ENCODE data around the gene PLK5. TPM values are rescaled to one million over a fixed set of nuclear protein-coding genes. Genes with fewer than 3 reads are reported as not detected.

Gene PLK5
- total and polyA plus RNA-seq, 4 donors = 0.03 TPM; not detected in 3

DNA sequence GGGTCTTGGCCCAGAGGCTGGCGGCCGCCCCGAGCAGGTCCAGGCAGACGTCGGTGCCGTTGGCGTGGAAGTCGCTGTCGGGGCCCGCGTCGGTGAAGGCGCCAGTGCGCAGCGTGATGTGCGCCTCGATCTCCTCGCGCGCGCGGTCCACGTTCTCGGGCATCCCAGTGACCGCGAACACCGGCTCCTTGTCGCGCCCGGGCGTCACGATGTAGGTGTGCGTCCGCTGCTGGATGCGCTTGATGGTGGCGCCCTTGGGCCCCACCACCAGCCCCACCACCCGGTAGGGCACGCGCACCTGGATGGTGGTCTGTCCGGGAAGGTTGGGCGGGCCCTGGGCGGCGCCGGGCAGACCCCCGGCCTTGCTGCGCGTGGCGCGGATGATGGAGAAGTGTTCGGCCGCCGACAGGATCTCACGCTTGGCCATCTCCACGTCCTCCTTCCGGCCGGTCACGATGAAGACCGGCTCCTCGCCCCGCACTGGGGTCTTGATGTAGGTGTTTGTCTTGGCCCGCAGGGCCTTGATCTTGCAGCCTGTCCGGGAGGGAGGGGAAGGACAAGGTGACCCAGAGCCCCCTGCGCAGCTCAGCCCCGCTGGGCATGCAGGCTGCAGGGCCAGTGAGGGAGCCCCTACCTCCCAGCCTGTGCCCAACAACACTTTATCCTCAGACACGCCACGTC, 32.7 kb downstream of the PLK5 start:
- H3K9ac ChIP-seq (ENCODE audit: low read depth in 1 of 2, low read length in 2 of 2) = no peak overlapping the region
- DNase-seq (ENCODE audit: low spot score) = no peak
- H3K36me3 ChIP-seq (ENCODE audit: control insufficient read depth in 4 of 4, insufficient read depth in 3 of 4, low read depth in 1 of 4, low read length in 3 of 4) = peaks cover 0 to 3% (median 0%) of the 10 kb centered on the region in 4 donors
- no peak for TF ChIP-seq FOXA1 (IDR thresholded peaks at IDR 0.05)
- no peak for TF ChIP-seq FOXA2 (IDR thresholded peaks at IDR 0.05)
- TF ChIP-seq, protein P1, sequence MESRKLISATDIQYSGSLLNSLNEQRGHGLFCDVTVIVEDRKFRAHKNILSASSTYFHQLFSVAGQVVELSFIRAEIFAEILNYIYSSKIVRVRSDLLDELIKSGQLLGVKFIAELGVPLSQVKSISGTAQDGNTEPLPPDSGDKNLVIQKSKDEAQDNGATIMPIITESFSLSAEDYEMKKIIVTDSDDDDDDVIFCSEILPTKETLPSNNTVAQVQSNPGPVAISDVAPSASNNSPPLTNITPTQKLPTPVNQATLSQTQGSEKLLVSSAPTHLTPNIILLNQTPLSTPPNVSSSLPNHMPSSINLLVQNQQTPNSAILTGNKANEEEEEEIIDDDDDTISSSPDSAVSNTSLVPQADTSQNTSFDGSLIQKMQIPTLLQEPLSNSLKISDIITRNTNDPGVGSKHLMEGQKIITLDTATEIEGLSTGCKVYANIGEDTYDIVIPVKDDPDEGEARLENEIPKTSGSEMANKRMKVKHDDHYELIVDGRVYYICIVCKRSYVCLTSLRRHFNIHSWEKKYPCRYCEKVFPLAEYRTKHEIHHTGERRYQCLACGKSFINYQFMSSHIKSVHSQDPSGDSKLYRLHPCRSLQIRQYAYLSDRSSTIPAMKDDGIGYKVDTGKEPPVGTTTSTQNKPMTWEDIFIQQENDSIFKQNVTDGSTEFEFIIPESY (IDR thresholded peaks at IDR 0.05) = no peak
- no peak for TF ChIP-seq EGR1 (IDR thresholded peaks at IDR 0.05; ENCODE audit: low read depth in 2 of 2)
- TF ChIP-seq, protein P2, sequence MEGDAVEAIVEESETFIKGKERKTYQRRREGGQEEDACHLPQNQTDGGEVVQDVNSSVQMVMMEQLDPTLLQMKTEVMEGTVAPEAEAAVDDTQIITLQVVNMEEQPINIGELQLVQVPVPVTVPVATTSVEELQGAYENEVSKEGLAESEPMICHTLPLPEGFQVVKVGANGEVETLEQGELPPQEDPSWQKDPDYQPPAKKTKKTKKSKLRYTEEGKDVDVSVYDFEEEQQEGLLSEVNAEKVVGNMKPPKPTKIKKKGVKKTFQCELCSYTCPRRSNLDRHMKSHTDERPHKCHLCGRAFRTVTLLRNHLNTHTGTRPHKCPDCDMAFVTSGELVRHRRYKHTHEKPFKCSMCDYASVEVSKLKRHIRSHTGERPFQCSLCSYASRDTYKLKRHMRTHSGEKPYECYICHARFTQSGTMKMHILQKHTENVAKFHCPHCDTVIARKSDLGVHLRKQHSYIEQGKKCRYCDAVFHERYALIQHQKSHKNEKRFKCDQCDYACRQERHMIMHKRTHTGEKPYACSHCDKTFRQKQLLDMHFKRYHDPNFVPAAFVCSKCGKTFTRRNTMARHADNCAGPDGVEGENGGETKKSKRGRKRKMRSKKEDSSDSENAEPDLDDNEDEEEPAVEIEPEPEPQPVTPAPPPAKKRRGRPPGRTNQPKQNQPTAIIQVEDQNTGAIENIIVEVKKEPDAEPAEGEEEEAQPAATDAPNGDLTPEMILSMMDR (IDR thresholded peaks at IDR 0.05; ENCODE audit: low read depth, low read length, missing input control) = no peak
- TF ChIP-seq RAD21 (IDR thresholded peaks at IDR 0.05) = no peak
- no peak for TF ChIP-seq YY1 (IDR thresholded peaks at IDR 0.05)
- no peak for TF ChIP-seq TAF1 (conservative IDR thresholded peaks at IDR 0.05)
- no peak for TF ChIP-seq HNF4A (conservative IDR thresholded peaks at IDR 0.05)
- no peak overlapping the region for H3K4me3 ChIP-seq (ENCODE audit: low read depth in 1 of 3, low read length in 3 of 3)
- no peaks in the 10 kb centered on the region for H3K4me1 ChIP-seq (ENCODE audit: control insufficient read depth in 4 of 4, insufficient read depth in 4 of 4, low read length in 3 of 4)
- H3K27ac ChIP-seq (ENCODE audit: low read depth in 1 of 2, low read length in 2 of 2) = no peak overlapping the region
- WGBS = 97% methylated on average over 66 of the region's 66 CpGs
- H3K27me3 ChIP-seq (ENCODE audit: control insufficient read depth in 4 of 4, insufficient read depth in 4 of 4, low read length in 3 of 4) = no peaks in the 10 kb centered on the region
- H3K9me3 ChIP-seq (ENCODE audit: control insufficient read depth in 4 of 4, low read length in 3 of 4) = no peaks in the 10 kb centered on the region

DNA sequence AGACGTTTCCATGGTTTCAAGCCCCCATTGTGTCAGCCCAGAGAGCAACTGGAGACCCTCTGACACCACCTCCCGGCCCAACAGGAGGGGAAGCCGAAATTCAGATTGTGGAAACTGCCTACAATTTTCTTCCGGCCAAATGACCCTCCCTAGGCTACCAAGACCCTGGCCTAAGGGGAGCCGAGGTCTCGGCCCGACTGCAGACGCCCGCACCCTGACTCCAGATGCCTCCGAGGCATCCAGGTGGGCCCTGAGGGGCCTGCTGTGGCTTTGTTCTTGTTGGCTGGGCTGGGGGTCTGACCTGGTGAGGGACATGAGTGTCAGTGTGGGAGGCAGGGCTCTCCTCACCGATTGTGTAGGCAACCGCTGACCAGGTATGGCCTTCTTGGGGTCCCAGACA, 34.7 kb downstream of the PLK5 start:
- no peak for DNase-seq (ENCODE audit: low spot score)

More for the DNA sequence above, 34.7 kb downstream of the PLK5 start:
- WGBS = 93% methylated on average over 12 of the region's 12 CpGs
- Histone ChIP-seq H3K9me3 (ENCODE audit: control insufficient read depth in 4 of 4, low read length in 3 of 4) (no peaks in the 10 kb centered on the region), H3K4me3 (ENCODE audit: low read depth in 1 of 3, low read length in 3 of 3) (no peak overlapping the region), H3K9ac (ENCODE audit: low read depth in 1 of 2, low read length in 2 of 2) (no peak overlapping the region), H3K36me3 (ENCODE audit: control insufficient read depth in 4 of 4, insufficient read depth in 3 of 4, low read depth in 1 of 4, low read length in 3 of 4) (peaks cover 0 to 3% (median 0%) of the 10 kb centered on the region in 4 donors), H3K4me1 (ENCODE audit: control insufficient read depth in 4 of 4, insufficient read depth in 4 of 4, low read length in 3 of 4) (no peaks in the 10 kb centered on the region), H3K27me3 (ENCODE audit: control insufficient read depth in 4 of 4, insufficient read depth in 4 of 4, low read length in 3 of 4) (no peaks in the 10 kb centered on the region), H3K27ac (ENCODE audit: low read depth in 1 of 2, low read length in 2 of 2) (no peak overlapping the region)
- TF ChIP-seq JUND (IDR thresholded peaks at IDR 0.05) (no peak), REST (IDR thresholded peaks at IDR 0.05) (no peak)
